Activated CD4-positive, alpha-beta T cell treated with anti-CD3 and anti-CD28 coated beads, Interleukin-2, amount 50 U/mL, for 24 hours (primary cell): ENCODE measurements around the gene NAV2.
A peak's percentile ranks its signal among the peaks of the same experiment; 100 is the strongest.
"Not testable (repeated sequence)": the region's sequence is repeated elsewhere in the genome, so short reads cannot be mapped to it uniquely, and the experiment has no call there.

Experiments used
- DNase-seq, 2 donors: peaks; one replicate each; pipeline ENCODE4 v3.0.0-alpha.2; 2020; ENCODE audit warnings: low read depth in 1 of 2, low spot score in 1 of 2

NAV2 gene

DNA sequence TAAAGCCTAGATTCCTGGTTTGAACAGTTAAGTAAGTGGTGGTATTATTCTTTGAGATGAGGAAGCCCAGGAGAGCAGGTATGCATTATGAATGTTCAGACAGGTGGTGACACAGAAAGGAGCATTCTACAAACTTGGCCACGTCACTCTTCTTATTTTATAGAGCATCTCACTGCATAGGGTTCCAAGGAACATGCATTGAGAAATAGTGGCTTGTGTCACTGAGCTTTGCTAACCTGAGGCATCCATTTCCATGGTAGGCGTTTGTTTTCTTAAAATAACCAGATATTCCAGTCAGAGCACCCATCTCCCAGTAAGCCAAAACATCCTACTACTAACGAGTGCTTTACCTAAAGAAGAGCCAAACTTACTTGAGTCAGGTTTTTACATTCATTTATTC lies 169.7 kb downstream of the NAV2 start:
- no peak for DNase-seq

DNA sequence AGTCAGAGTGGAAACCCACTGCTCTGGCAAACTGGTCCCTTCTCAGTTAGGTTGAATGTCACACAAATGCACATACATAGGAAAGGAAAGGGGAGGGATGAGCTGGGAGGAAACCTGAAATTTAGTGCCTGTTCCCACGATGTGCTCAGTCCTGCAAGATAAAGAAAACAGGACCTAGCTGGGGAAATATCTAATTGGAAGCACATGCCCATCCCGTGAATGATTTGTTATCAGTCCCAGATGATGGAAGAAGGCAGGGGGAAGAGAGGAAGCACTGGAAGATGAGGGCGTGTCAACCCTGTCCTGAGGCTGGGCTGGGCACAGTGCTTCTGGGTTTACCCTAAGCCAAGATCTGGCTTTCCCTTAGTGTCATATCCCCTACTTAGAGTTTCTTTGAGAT lies 173.9 kb downstream of the NAV2 start:
- no peak for DNase-seq

DNA sequence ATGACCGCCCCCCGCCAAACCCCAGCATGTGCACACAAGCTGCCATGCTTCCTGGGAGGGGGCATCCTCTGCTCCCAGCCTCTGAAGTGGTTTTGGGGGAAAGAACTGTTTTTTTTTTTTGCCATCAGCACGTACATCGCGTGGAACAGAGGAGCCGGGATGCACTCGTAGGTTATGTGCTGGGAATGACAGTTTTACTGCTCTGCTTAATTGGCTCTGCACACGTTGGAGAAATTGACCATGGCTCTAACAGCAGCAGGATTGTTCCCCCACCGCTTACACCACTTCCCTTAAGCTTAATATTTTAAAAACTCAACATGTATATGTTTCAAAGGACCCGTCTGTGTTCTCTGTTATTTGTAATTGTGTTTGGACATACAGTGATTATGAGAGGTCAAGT lies 175.2 kb downstream of the NAV2 start:
- no peak for DNase-seq

DNA sequence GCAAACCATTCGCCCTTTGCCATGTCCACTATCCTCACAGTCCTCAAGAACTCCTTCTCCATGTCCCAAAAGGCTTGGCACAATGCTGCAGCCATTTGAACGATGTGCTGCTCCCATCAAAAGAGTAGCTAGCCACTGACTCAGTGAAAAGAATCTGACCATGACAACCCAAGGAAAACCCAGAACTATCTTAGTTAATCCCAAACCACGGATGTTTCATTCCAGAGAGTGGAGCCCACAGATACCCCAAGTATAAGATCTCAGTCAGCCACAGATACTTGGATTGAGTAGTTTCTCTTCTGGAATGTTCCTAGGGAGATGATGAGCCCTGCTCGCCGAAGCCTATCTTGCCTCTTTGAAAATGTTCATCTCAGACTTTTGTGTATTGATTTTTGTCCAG lies 176.9 kb downstream of the NAV2 start:
- no peak for DNase-seq

DNA sequence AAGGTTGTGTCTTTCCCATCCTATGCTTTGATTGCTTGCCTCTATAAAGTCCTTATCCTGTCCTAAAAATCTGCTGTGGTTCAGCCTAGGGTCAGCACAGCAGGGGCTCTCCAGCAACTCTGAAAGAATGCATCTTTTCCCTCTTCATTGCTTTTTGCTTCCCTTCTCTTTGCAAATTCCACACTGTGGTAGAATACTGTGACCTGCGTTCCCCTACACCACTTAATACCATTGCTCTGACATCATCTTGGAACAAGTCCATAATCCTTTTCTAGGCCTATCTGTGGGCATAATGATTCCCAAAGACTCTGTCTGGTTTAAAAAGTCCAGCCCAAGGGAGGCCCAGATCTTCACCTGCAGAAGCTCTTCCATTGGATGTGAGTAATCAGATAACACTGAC lies 177.7 kb downstream of the NAV2 start:
- DNase-seq = no peak

DNA sequence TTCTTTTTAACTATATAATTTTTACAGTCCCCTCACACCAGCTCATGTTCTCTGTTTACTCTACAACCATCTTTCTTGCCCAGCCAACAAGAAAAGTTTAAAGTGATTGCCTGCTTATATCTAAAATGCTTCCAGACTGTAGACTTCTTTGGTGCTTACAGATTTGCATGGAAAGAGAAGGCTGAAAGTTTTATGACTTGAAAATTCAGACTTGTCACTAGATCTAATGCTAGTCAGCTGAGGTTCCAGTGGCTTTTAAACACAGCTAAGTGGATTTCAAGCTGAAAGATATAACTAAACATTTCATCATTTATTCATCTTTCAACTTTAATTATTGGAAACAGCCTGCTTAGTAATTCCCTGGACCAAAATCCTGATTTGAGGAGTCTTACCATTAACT lies 178.4 kb downstream of the NAV2 start:
- no peak for DNase-seq

DNA sequence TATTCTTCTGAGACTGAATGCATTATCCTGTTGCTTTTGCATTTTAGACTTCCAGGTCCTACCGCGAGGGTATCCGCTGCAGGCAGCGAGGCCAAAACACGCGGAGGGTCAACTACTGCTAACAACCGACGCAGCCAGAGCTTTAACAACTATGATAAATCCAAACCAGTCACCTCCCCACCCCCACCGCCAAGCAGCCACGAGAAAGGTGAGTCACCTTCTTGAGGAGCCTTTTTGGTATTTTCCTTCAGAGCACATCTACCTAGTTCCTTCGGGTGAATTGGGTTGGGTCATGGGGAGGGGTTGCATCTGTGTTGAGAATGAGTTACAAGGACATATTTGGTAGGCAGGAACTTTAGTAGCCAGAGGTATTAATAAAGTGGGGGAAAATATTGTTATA lies 179.8 kb downstream of the NAV2 start:
- DNase-seq = no peak

DNA sequence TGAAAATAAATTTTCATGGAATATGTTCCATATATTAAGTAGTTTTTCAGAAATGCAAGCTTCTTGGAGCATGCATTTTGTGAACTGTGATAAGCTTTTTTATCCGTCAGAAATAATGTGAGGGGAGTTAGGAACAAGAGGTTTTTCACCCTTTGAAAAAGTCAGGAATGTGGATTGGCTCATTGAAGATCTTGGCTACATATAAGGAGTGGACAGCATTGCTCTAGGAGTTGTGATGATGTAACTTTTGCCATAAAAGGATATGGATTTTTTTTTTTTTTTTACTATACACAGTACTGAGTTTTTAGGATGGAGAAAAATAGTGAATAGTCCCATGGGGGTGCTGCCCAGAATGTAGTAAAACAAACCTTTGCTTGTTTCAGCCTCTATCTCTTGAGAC lies 180.2 kb downstream of the NAV2 start:
- no peak for DNase-seq

DNA sequence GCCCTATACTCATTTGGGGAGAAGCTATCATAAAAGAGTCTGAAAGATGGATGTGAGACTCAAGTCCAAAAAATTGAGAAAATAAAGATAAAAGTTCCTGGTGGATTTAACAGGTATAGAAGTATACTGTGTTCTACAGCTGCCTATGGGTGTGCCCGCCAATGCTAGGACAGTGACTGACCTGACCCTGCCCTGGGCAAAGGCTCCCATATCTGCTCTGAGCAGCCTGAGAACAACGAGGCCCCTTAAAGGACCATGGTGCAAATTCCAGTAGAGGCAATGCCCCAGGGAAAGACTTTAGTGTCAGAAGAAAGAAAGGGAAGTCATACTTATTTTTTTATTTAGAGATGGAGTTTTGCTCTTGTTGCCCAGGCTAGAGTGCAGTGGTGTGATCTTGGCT lies 181.8 kb downstream of the NAV2 start:
- DNase-seq = no peak

DNA sequence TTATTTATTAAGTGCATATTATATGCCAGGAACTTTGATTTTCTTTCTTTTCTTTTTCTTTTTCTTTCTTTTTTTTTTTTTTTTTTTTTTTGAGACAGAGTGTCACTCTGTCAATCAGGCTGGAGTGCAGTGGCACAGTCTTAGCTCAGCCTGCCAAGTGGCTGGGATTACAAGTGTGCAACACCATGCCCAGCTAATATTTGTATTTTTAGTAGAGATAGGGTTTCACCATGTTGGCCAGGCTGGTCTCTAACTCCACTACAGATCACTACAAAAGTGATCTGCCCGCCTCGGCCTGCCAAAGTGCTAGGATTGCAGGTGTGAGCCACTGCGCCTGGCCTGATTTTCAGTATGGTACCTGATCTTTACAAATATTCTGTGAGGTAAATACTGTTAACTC lies 182.4 kb downstream of the NAV2 start:
- DNase-seq = not testable (repeated sequence)

DNA sequence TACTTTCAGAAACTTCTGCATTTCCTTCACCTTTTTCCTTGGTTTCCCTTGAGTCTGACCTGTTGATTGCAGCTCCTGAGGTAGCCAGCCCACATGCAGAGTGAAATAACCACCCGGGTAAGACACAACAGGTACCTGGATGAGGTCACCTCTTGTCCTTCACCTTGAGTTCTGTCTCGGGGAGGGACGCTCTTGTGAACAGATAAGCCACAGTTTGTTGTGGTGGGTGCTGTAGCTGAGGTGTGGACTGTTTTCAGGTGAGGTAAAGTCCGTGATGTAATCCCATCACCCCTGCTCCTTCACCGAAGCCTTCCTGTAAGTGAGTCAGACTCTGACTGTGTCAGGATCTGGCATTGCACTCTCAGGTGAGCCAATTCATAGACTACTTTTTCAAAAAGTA lies 183.1 kb downstream of the NAV2 start:
- no peak for DNase-seq

DNA sequence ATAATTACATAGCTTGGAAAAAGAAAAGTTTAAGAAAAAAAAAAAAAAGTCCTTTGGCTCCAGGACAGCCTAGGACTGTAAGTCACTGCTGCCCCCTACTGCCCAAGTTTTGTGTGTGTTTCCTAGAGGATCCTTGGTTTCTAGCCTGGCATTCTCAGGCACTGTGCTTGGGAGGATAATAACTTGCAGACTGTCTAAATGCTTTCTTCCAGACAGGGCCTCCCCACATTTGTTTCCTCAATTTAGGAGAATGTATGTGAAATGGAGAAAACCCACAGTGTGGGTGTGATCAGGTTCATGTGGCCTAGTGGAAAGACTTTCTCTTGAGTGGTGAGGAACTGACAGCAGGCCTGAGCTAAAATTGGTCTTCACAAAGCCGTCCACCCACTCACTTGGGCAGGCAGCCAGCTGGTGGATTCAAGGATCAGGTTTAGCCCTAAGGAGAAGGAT lies 191.0 kb downstream of the NAV2 start:
- DNase-seq = peak in 1 of 2 donors; percentile 3

DNA sequence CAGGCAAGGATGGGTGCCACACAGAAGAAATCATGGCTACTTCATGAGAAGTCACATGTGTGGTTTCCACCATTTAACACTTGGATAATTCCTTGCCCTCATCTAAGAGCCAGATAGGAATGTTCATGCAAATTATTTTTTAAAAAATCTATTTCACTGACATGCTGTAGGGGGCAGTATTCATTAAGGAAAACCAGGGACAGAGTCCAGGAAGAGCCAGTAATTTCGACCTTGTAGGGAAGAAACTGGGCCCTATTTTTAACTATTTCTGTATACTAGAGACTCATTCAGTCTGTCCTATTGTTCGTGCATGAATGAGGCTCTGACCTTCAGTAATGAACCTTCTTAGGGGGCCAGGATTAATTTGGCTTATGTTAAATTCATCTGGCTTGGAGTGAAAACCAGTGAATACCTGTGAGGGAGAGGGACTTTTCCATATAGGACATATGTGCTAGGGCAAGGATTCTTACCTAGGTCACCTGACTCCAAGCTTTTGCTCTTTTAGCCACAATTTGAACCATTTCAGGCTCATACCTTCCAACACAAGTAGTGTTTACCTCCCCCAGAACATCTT lies 192.7 kb downstream of the NAV2 start:
- DNase-seq = no peak

DNA sequence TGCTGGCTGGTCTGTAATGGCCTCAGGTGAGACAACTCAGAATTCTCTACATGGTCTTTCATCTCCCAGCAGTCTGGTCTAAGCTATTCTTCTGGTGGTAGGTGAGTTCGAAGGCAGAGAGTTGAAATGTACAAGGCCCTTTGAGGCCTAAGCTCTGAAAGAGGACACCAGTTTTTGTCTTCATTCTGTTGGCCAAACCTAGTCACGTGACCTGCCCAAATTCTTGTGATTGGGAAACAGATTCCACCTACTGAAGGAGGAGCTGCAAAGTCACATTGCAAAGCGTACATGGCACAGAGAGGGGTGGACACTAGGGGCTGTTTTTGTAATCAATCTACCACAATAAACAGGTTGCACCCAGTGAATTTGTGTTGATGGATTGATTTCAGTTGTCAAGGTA lies 193.5 kb downstream of the NAV2 start:
- no peak for DNase-seq

DNA sequence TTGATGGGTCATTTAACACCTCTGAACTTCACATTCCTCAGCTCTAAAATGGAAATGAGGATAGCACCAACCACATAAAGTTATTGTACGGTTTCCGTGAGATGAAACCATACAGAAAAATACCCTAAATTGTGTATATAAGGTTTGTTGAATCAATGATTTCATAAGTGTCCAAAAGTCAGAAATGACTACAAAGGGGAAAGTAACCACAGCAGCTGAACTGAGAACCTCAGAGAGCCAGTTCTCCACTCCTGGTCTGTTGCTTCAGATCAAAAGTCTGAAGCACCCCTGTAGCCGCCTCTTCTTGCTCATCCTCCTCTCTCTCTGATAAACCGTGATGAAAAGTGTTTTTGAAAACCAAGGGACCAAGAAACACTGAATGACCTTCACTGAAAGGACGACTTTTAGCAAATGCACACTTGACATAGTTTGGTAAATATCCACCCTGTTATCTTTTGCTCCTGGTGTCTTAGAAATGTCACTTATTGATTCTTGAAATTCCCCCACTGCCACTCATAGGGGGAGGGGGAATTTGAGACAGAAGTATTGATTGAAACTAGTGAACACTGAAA lies 194.5 kb downstream of the NAV2 start:
- DNase-seq = no peak

DNA sequence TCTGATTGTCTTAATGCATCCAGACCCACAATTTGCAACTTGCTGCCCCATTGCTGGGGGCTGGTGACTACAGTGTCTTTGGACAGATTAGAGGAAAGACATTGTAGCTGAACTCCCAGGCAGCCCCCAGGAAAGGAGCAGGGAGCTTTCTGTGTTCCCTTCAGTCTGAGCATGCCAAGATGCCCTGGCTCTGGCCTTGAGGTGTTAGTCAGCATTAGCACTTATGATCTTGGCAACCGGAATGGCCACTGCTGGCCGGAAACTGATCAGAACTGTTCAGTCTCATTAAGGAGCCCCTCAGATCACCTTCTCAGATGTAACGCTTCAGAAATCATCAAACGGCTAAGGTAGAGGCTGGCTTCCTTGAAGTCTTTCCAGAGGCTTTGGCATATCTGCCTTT lies 195.2 kb downstream of the NAV2 start:
- no peak for DNase-seq

DNA sequence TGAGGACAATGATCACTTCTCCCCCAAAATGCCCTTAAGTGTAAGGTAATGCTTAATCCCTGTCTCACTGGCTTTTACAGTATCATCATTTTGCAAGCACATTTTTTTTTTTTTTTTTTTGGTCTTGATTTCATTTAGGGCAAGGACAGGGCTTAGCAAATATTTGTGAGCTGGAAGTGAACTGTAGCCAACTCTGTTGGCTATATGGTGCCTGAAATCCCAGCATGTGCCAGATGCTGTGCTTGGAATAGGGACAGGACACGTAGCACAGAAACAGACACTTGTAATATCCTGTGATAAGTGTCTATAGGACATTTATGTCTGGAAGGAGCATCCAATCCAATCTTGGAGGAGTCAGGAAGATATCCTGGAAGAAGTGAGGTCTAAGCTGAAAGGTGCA lies 198.3 kb downstream of the NAV2 start:
- no peak for DNase-seq

DNA sequence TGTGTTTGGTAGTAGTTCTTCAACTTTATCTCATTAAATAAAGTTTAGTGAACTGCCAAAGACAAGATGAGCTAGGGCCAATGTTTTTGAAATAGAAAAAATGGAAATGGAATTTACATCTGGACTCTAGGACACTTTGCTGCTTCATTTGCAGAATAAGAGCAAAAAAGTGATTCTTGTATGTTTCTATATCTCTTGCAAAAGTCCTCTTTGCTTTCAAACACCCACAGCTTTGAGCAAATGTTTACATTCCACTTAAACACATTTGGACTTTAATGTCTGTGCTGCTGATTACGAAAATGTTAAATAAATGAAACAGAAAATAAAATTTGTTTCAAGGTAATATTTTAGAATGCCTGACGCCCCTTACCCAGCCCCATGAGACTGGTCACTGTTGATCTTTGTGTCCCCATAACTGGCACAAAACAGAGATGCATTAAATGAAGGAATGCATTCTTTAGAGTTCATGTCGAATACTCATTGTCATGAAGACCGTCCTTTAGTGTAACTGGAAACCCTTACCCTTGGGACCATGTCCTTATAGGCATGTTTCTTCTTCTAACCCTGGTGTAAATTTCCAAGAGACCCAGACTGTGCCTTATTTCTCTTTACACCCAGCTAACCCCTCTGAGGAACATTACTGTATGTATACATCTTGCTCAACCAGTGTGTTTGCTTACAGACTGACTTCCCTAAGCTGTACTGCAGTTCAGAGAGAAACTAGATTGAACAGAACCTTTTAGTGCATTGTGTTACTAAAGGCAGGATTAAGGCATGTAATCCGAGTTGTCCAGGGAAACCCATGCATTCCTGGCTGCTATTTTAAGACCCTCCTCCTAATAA lies 199.7 kb downstream of the NAV2 start:
- DNase-seq = no peak

DNA sequence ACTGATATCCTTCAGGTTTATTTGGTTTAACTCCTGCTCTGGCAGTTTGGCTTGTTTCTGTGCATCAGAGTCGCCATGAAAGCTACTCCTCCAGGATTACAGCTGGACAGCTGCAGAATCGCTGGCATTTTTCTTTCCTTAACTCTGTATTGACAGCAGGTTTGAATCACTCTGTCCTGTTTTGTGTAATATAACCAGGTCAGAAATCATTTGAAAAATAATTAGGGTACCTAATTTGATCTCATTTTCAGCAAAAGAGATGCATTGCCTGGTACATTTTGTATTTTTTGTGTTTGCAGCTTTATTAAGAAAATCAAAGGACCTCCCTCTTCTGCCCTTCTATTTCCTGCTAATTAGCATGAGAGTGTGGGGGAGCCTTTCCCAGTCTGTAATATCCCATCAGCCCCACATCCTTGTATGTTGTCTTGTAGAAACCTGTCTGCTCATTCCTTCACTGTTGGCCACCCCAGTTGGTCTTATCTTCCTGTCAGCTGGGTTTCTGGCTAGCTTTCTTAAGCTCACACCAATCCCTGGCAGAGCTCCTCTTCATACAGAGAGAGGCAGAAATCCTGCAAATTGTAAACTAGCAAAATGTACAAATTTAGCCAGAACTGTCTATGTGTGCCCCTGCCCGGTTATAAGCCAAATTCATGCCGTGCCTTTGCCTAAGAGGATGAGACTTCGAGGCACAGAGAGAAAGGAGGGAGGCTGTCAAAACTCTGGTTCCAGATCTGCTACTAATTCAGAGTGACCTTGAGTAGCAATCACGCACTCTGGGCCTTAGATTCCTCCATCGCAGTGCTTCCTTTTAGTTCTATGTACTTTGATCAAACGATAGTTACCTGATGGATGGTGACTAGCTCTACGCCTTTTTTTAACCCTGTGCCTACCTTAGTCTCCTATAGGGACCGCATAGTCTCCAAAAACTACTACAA lies 200.6 kb downstream of the NAV2 start:
- no peak for DNase-seq

DNA sequence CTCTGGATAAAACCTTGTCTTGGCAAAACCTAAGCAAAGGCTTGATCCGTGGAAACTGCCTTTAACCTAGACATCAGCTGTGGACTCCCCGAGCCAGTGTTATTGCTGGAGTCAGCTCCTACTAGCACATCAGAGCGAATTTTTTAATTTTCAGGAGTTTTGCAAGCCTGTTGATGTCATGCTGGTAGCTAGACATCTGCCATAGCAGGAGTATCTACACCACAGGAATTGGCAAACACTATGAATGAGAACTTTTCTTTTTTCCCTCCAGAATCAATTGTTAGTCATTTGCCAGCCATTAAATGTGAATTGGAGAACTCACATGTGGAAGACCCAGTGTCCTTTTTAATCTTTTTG lies 201.2 kb downstream of the NAV2 start:
- DNase-seq = no peak

DNA sequence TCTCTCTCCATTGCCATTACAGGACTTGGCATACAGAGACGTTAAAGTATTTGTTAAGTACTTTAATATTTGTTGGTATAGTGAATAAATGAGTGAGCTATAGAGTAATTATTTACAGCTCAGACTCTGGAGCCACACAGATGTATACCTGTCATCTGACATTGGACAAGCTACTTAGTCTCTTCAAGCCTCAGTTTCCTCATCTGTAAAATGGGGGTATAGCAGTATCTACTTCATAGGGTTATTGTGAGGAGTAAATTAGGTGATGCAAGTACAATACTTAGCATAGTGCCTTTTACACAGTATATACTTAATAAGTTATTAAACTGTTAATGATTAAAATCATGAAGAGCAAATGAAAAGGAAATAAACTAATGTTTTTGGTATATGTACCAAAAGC lies 203.2 kb downstream of the NAV2 start:
- no peak for DNase-seq

DNA sequence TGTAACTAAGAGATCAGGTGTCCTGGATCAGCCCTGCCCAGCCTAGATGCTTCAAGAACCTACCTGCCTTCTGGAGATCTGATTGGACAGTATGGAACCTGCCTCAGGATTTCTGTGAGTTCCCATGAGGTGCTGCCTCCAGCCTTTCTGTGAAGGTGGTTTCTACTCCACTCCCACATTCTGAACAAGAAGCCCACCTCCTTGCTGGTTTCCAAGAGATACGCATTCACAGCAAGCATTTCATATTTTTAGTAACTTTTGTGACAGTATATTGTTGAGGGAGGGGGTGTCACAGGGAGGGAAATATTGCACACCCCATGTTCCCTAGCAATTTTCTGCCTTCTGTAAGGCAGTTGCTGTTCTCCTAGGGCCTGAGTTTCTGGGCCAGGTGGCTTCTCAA lies 204.4 kb downstream of the NAV2 start:
- DNase-seq = no peak
